WTC11 (cell line): Measurements from ENCODE around the gene ARRDC3. TPM values are rescaled to one million over a fixed set of nuclear protein-coding genes. Genes with fewer than 3 reads are reported as not detected.

Experiments used
- ATAC-seq: fragments of 200-7000 bp; cut with Tn5 transposase; 2 replicates; pipeline ENCODE4 v1.10.0; 2021; ENCODE audit warnings: mild to moderate bottlenecking, moderate library complexity
- CTCF ChIA-PET: fragments of 300-600 bp; sonication (Branson Sonifier 250); formaldehyde crosslinking; loops from one replicate; lab custom pipeline; 2021; ENCODE audit warnings: antibody characterized with exemption; lab: Charles Lee
- POLR2A ChIA-PET: fragments of 350-600 bp; sonication (Branson Sonifier 250); formaldehyde crosslinking; loops from one replicate; lab custom pipeline; 2021; ENCODE audit warnings: antibody characterized with exemption; lab: Charles Lee
- DNase-seq: peaks from one replicate; pipeline ENCODE4 v3.0.0; 2021; ENCODE audit warnings: low spot score
- H3K27ac Mint-ChIP-seq: 2 replicates; pipeline ENCODE4 v1.8.0; 2021; ENCODE audit warnings: mixed read lengths
- H3K27me3 Mint-ChIP-seq: 2 replicates; pipeline ENCODE4 v1.8.0; 2021; ENCODE audit warnings: low read depth, mild to moderate bottlenecking, moderate library complexity, mixed read lengths
- H3K36me3 Mint-ChIP-seq: 2 replicates; pipeline ENCODE4 v1.8.0; 2021; ENCODE audit warnings: mixed read lengths
- H3K4me1 Mint-ChIP-seq: 2 replicates; pipeline ENCODE4 v1.8.0; 2022; ENCODE audit warnings: mixed read lengths
- H3K4me3 Mint-ChIP-seq: 2 replicates; pipeline ENCODE4 v1.8.0; 2021; ENCODE audit warnings: mild to moderate bottlenecking, moderate library complexity, mixed read lengths
- H3K9me3 Mint-ChIP-seq: 2 replicates; pipeline ENCODE4 v1.8.0; 2021; ENCODE audit warnings: mixed read lengths
- CREB1 ChIP-seq: sonication (generic); formaldehyde crosslinking; IDR thresholded peaks from 2 replicates; pipeline ENCODE4 v1.8.0; 2023; ENCODE audit warnings: mild to moderate bottlenecking, missing genetic modification reagents
- ELF4 ChIP-seq: sonication (generic); formaldehyde crosslinking; IDR thresholded peaks from 2 replicates; pipeline ENCODE4 v1.8.1; 2022; ENCODE audit warnings: low read depth, mild to moderate bottlenecking, moderate library complexity, missing genetic modification reagents
- GTF2I ChIP-seq: fragments of 250-450 bp; sonication (Bioruptor Pico); conservative IDR thresholded peaks from 2 replicates; pipeline ENCODE4 v1.4.0; 2021; ENCODE audit warnings: mild to moderate bottlenecking
- RELA ChIP-seq: sonication (generic); formaldehyde crosslinking; IDR thresholded peaks from 2 replicates; pipeline ENCODE4 v1.8.1; 2022; ENCODE audit warnings: missing genetic modification reagents, mild to moderate bottlenecking, borderline replicate concordance
- RORB ChIP-seq: fragments of 250-450 bp; sonication (Bioruptor Pico); IDR thresholded peaks from 2 replicates; pipeline ENCODE4 v1.9.0; 2021; ENCODE audit warnings: mild to moderate bottlenecking
- SMAD4 ChIP-seq: sonication (generic); formaldehyde crosslinking; IDR thresholded peaks from 2 replicates; pipeline ENCODE4 v1.8.0; 2022; ENCODE audit warnings: mild to moderate bottlenecking, missing genetic modification reagents
- SOX15 ChIP-seq: fragments of 250-450 bp; sonication (Bioruptor Pico); IDR thresholded peaks from 2 replicates; pipeline ENCODE4 v1.9.0; 2021; ENCODE audit warnings: mild to moderate bottlenecking
- SP1 ChIP-seq: sonication (generic); formaldehyde crosslinking; conservative IDR thresholded peaks from 2 replicates; pipeline ENCODE4 v1.8.1; 2022; ENCODE audit warnings: missing genetic modification reagents
- TEAD1 ChIP-seq: sonication (generic); formaldehyde crosslinking; IDR thresholded peaks from 2 replicates; pipeline ENCODE4 v1.8.0; 2022; ENCODE audit warnings: mild to moderate bottlenecking, missing genetic modification reagents
- TEAD4 ChIP-seq: sonication (generic); formaldehyde crosslinking; IDR thresholded peaks from 2 replicates; pipeline ENCODE4 v1.8.0; 2022; ENCODE audit warnings: mild to moderate bottlenecking, missing genetic modification reagents
- ZNF121 ChIP-seq: sonication (generic); formaldehyde crosslinking; IDR thresholded peaks from 2 replicates; pipeline ENCODE4 v1.8.0; 2023; ENCODE audit warnings: missing genetic modification reagents
- ZNF232 ChIP-seq: sonication (generic); formaldehyde crosslinking; IDR thresholded peaks from 2 replicates; pipeline ENCODE4 v1.8.0; 2022; ENCODE audit warnings: mild to moderate bottlenecking, missing genetic modification reagents
- ZNF423 ChIP-seq: fragments of 250-450 bp; sonication (Bioruptor Pico); IDR thresholded peaks from 2 replicates; pipeline ENCODE4 v2.1.2; 2022; ENCODE audit warnings: mild to moderate bottlenecking, moderate library complexity
- ZNF671 ChIP-seq: fragments of 250-450 bp; sonication (Bioruptor Pico); IDR thresholded peaks from 2 replicates; pipeline ENCODE4 v1.8.0; 2021; ENCODE audit warnings: mild to moderate bottlenecking
- total RNA-seq: library from RNA; stranded (reverse); gene quantifications from 3 replicates; pipeline ENCODE4 v1.2.3, GENCODE V29; 2021
- TF ChIP-seq, protein P1 (sequence below): sonication (generic); formaldehyde crosslinking; IDR thresholded peaks from 2 replicates; pipeline ENCODE4 v1.8.1; 2022; ENCODE audit warnings: mild to moderate bottlenecking, missing genetic modification reagents, moderate library complexity, borderline replicate concordance
- TF ChIP-seq, protein P2 (sequence below): fragments of 200-600 bp; IDR thresholded peaks from 2 replicates; pipeline ENCODE4 v1.8.0; 2022; ENCODE audit warnings: antibody characterized with exemption
- TF ChIP-seq, protein P3 (sequence below): sonication (generic); formaldehyde crosslinking; IDR thresholded peaks from 2 replicates; pipeline ENCODE4 v1.8.0; 2023; ENCODE audit warnings: missing genetic modification reagents
- TF ChIP-seq, protein P4 (sequence below): sonication (generic); formaldehyde crosslinking; IDR thresholded peaks from 2 replicates; pipeline ENCODE4 v1.8.1; 2023; ENCODE audit warnings: mild to moderate bottlenecking, missing genetic modification reagents, borderline replicate concordance
- TF ChIP-seq, protein P5 (sequence below): sonication (generic); formaldehyde crosslinking; IDR thresholded peaks from 2 replicates; pipeline ENCODE4 v1.8.1; 2023; ENCODE audit warnings: mild to moderate bottlenecking, missing genetic modification reagents

Gene ARRDC3
- total RNA-seq, 1 experiment from 2014 or later, result 10.3 TPM

DNA sequence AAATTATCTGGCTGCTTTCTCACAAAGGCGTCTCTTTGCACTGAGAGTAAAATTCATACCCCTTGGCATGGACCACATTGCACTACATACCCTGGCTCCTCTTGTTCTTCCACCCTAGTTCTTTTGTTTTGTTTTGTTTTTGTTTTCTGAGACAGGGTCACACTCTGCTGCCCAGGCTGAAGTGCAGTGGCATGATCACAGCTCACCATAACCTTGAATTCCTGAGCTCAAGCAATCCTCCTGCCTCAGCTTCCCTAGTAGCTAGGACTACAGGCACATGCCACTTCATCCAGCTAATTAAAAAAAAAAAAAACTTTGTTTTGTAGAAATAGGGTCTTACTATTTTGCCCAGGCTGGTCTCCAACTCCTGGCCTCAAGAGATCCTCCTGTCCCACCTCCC lies 51.4 kb downstream of the ARRDC3 start:
- H3K4me1 Mint-ChIP-seq, result peaks cover 38% of the 10 kb centered on the region
- no peak for ATAC-seq
- H3K36me3 Mint-ChIP-seq, result no peaks in the 10 kb centered on the region
- ChIA-PET POLR2A (interaction anchor here (0.8 kb wide), 1 partner anchor 39 kb away, joined by 3 read pairs; no protein-coding TSS in a partner anchor), CTCF (interaction anchor here (0.6 to 1.0 kb wide), 3 partner anchors 53 to 136 kb away, joined by 3 to 6 read pairs (median 3); no protein-coding TSS in a partner anchor)
- no peak overlapping the region for H3K4me3 Mint-ChIP-seq
- no peak overlapping the region for H3K27ac Mint-ChIP-seq
- TF ChIP-seq, protein P1, sequence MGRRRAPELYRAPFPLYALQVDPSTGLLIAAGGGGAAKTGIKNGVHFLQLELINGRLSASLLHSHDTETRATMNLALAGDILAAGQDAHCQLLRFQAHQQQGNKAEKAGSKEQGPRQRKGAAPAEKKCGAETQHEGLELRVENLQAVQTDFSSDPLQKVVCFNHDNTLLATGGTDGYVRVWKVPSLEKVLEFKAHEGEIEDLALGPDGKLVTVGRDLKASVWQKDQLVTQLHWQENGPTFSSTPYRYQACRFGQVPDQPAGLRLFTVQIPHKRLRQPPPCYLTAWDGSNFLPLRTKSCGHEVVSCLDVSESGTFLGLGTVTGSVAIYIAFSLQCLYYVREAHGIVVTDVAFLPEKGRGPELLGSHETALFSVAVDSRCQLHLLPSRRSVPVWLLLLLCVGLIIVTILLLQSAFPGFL (CRISPR knock-in tag), result no peak
- TF ChIP-seq TEAD4 (CRISPR knock-in tag), result no peak
- TF ChIP-seq ZNF121 (CRISPR knock-in tag), result peak; percentile 86; the same call in 1 of the 2 replicates
- no peaks in the 10 kb centered on the region for H3K9me3 Mint-ChIP-seq
- no peak for DNase-seq
- H3K27me3 Mint-ChIP-seq, result no peaks in the 10 kb centered on the region

DNA sequence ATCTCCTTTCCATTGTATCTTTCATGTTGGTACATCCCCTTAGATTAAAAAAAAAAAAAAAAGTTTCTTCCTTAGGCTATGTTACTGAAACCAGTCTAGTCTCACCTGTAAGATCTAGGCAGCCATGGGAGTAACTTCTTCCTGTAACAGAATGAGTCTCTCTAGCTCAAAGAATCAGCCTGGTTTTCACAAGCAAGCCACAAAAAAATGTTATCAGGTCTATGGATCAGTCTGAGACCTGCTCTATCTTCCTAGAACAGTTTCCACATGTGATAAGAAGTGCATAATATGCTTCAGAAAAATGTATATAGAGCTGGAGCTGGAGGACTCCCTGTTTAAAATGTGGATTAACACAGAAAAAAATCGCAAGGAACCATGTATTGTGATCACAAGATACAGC lies 53.8 kb downstream of the ARRDC3 start:
- H3K4me1 Mint-ChIP-seq, result peaks cover 29% of the 10 kb centered on the region
- no peak for ATAC-seq
- POLR2A ChIA-PET, result interaction anchor here (1.3 to 1.5 kb wide), 3 partner anchors 10 to 54 kb away, joined by 3 to 5 read pairs (median 4); partner anchors contain the start of gene ARRDC3

DNA sequence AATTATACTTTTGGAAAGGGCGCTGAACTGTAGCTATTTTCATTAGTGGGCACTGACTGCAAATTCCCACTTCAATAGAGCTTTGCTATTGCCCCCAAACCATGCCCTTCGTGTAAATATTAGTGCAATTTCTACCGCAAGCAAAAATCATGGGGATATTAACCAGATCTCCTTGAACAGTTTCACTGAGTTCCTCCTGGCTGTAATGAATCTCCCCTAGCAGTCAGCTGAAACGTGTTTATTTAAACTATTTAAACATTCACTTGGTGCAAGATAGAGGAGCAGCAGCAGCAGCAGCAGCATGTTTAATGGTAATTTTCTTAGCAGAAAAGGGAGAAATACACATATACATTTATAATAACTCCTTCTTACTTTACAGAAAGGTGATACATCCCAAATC lies 54.4 kb downstream of the ARRDC3 start:
- H3K4me3 Mint-ChIP-seq, result no peak overlapping the region
- ATAC-seq, result no peak
- H3K27me3 Mint-ChIP-seq, result no peaks in the 10 kb centered on the region
- POLR2A ChIA-PET, result interaction anchor here (1.3 to 1.5 kb wide), 2 partner anchors 10 to 52 kb away, joined by 3 to 4 read pairs; no protein-coding TSS in a partner anchor
- H3K36me3 Mint-ChIP-seq, result no peaks in the 10 kb centered on the region
- H3K27ac Mint-ChIP-seq, result no peak overlapping the region
- peaks cover 27% of the 10 kb centered on the region for H3K4me1 Mint-ChIP-seq
- CTCF ChIA-PET, result no interaction called here
- no peaks in the 10 kb centered on the region for H3K9me3 Mint-ChIP-seq
- DNase-seq, result no peak
- TF ChIP-seq ZNF671 (CRISPR knock-in tag), result no peak
- TF ChIP-seq, protein P2, sequence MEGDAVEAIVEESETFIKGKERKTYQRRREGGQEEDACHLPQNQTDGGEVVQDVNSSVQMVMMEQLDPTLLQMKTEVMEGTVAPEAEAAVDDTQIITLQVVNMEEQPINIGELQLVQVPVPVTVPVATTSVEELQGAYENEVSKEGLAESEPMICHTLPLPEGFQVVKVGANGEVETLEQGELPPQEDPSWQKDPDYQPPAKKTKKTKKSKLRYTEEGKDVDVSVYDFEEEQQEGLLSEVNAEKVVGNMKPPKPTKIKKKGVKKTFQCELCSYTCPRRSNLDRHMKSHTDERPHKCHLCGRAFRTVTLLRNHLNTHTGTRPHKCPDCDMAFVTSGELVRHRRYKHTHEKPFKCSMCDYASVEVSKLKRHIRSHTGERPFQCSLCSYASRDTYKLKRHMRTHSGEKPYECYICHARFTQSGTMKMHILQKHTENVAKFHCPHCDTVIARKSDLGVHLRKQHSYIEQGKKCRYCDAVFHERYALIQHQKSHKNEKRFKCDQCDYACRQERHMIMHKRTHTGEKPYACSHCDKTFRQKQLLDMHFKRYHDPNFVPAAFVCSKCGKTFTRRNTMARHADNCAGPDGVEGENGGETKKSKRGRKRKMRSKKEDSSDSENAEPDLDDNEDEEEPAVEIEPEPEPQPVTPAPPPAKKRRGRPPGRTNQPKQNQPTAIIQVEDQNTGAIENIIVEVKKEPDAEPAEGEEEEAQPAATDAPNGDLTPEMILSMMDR, result no peak
- no peak for TF ChIP-seq TEAD1 (CRISPR knock-in tag)
- TF ChIP-seq GTF2I (CRISPR knock-in tag), result no peak
- TF ChIP-seq ELF4 (CRISPR knock-in tag), result no peak
- no peak for TF ChIP-seq RELA (CRISPR knock-in tag)
- no peak for TF ChIP-seq CREB1 (CRISPR knock-in tag)
- no peak for TF ChIP-seq ZNF423
- TF ChIP-seq RORB (CRISPR knock-in tag), result no peak
- TF ChIP-seq SP1 (CRISPR knock-in tag), result no peak

More for the DNA sequence above, 53.8 kb downstream of the ARRDC3 start:
- no peak overlapping the region for H3K27ac Mint-ChIP-seq
- DNase-seq, result no peak
- no peaks in the 10 kb centered on the region for H3K36me3 Mint-ChIP-seq
- TF ChIP-seq, protein P3, sequence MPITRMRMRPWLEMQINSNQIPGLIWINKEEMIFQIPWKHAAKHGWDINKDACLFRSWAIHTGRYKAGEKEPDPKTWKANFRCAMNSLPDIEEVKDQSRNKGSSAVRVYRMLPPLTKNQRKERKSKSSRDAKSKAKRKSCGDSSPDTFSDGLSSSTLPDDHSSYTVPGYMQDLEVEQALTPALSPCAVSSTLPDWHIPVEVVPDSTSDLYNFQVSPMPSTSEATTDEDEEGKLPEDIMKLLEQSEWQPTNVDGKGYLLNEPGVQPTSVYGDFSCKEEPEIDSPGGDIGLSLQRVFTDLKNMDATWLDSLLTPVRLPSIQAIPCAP (CRISPR knock-in tag), result no peak
- TF ChIP-seq TEAD4 (CRISPR knock-in tag), result no peak
- no peak for TF ChIP-seq ZNF232
- TF ChIP-seq, protein P4, sequence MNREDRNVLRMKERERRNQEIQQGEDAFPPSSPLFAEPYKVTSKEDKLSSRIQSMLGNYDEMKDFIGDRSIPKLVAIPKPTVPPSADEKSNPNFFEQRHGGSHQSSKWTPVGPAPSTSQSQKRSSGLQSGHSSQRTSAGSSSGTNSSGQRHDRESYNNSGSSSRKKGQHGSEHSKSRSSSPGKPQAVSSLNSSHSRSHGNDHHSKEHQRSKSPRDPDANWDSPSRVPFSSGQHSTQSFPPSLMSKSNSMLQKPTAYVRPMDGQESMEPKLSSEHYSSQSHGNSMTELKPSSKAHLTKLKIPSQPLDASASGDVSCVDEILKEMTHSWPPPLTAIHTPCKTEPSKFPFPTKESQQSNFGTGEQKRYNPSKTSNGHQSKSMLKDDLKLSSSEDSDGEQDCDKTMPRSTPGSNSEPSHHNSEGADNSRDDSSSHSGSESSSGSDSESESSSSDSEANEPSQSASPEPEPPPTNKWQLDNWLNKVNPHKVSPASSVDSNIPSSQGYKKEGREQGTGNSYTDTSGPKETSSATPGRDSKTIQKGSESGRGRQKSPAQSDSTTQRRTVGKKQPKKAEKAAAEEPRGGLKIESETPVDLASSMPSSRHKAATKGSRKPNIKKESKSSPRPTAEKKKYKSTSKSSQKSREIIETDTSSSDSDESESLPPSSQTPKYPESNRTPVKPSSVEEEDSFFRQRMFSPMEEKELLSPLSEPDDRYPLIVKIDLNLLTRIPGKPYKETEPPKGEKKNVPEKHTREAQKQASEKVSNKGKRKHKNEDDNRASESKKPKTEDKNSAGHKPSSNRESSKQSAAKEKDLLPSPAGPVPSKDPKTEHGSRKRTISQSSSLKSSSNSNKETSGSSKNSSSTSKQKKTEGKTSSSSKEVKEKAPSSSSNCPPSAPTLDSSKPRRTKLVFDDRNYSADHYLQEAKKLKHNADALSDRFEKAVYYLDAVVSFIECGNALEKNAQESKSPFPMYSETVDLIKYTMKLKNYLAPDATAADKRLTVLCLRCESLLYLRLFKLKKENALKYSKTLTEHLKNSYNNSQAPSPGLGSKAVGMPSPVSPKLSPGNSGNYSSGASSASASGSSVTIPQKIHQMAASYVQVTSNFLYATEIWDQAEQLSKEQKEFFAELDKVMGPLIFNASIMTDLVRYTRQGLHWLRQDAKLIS (CRISPR knock-in tag), result no peak
- no peak for TF ChIP-seq SOX15
- TF ChIP-seq, protein P5, sequence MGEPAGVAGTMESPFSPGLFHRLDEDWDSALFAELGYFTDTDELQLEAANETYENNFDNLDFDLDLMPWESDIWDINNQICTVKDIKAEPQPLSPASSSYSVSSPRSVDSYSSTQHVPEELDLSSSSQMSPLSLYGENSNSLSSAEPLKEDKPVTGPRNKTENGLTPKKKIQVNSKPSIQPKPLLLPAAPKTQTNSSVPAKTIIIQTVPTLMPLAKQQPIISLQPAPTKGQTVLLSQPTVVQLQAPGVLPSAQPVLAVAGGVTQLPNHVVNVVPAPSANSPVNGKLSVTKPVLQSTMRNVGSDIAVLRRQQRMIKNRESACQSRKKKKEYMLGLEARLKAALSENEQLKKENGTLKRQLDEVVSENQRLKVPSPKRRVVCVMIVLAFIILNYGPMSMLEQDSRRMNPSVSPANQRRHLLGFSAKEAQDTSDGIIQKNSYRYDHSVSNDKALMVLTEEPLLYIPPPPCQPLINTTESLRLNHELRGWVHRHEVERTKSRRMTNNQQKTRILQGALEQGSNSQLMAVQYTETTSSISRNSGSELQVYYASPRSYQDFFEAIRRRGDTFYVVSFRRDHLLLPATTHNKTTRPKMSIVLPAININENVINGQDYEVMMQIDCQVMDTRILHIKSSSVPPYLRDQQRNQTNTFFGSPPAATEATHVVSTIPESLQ, result no peak
- no peak for TF ChIP-seq SMAD4 (CRISPR knock-in tag)
- H3K27me3 Mint-ChIP-seq, result no peaks in the 10 kb centered on the region
- CTCF ChIA-PET, result no interaction called here
- H3K4me3 Mint-ChIP-seq, result no peak overlapping the region
- H3K9me3 Mint-ChIP-seq, result no peaks in the 10 kb centered on the region
